PFSK-1 (cell line): ENCODE data around the gene TP53I13.

ENCODE experiments used
- FOXP2 ChIP-seq: optimal IDR thresholded peaks from 2 replicates; pipeline ENCODE3; 2011; ENCODE audit warnings: borderline replicate concordance, control low read depth, inconsistent platforms; ENCODE audit not compliant: insufficient read depth; ENCODE audit errors: extremely low read length, extremely low read depth
- POLR2AphosphoS5 ChIP-seq: IDR thresholded peaks from 2 replicates; pipeline ENCODE4 v1.6.1; 2012; ENCODE audit warnings: low read depth, mild to moderate bottlenecking, control low read depth, low read length, moderate library complexity
- SIN3A ChIP-seq: IDR thresholded peaks from 2 replicates; pipeline ENCODE4 v1.6.1; 2012; ENCODE audit warnings: mild to moderate bottlenecking, low read length, moderate library complexity, borderline replicate concordance; ENCODE audit not compliant: insufficient read depth
- TAF1 ChIP-seq: IDR thresholded peaks from 2 replicates; pipeline ENCODE4 v1.6.1; 2012; ENCODE audit warnings: low read length, control low read depth, borderline replicate concordance; ENCODE audit not compliant: insufficient read depth
- TF ChIP-seq, protein P1 (sequence below), 2 experiments: IDR thresholded peaks; 2 replicates each; pipeline versions ENCODE4 v1.6.1 to v1.8.0; 2011 to 2012; ENCODE audit warnings: low read depth in 2 of 2, low read length in 2 of 2, control low read depth in 1 of 2, inconsistent platforms in 1 of 2, mild to moderate bottlenecking in 1 of 2, moderate library complexity in 1 of 2; ENCODE audit not compliant: insufficient read depth in 1 of 2

The TP53I13 gene

GRCh38 chr17:29588017-29588561 lies 19.6 kb downstream of the TP53I13 start:
- no peak for TF ChIP-seq FOXP2
- TF ChIP-seq TAF1: no peak
- TF ChIP-seq, protein P1, sequence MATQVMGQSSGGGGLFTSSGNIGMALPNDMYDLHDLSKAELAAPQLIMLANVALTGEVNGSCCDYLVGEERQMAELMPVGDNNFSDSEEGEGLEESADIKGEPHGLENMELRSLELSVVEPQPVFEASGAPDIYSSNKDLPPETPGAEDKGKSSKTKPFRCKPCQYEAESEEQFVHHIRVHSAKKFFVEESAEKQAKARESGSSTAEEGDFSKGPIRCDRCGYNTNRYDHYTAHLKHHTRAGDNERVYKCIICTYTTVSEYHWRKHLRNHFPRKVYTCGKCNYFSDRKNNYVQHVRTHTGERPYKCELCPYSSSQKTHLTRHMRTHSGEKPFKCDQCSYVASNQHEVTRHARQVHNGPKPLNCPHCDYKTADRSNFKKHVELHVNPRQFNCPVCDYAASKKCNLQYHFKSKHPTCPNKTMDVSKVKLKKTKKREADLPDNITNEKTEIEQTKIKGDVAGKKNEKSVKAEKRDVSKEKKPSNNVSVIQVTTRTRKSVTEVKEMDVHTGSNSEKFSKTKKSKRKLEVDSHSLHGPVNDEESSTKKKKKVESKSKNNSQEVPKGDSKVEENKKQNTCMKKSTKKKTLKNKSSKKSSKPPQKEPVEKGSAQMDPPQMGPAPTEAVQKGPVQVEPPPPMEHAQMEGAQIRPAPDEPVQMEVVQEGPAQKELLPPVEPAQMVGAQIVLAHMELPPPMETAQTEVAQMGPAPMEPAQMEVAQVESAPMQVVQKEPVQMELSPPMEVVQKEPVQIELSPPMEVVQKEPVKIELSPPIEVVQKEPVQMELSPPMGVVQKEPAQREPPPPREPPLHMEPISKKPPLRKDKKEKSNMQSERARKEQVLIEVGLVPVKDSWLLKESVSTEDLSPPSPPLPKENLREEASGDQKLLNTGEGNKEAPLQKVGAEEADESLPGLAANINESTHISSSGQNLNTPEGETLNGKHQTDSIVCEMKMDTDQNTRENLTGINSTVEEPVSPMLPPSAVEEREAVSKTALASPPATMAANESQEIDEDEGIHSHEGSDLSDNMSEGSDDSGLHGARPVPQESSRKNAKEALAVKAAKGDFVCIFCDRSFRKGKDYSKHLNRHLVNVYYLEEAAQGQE (IDR thresholded peaks at IDR 0.05; ENCODE audit: insufficient read depth in 1 of 2, low read depth in 2 of 2, low read length in 2 of 2): no peak
- TF ChIP-seq POLR2AphosphoS5: no peak
- TF ChIP-seq SIN3A: no peak; the same call in 1 of the 2 replicates

DNA sequence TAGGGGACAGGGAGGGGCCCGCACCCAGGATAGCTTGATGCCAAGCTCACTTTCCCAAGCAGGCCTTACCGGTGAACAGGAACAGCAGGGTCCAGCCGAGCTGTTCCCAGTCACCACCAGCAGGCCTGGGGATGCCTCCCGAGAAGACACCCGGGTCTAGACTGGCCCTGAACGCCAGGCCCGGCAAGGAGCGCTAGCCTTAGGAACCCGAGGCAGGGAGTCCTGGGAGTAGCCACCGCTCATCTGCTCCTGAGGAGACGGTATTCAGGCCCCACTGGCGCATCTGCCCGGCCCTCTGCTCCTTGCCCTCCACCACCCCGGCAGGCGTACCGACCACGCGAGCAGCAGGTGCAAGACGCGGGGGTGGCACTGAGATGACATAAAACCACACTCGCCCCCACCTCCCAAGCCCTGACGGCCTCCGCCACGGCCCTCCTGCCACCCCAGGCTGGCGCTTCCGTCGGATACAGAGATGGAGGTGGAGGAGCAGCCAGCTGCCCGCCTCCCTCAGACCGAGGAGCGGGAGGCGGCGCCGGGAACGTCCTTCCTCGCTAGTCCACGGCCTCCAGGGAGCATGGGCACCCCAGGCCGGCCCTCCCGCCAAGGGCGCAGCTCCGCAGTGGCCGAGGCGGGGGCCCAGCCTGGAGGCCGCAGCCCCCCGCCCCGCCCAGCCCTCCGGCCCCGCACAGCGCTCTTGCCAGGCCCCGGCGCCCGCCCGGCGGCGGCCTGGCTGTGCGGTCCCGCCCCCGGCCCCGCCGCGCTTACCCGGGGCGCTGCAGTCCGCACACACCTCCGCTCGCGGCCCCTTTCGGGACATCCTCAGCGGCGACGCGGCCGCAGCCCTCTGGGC lies 20.3 kb downstream of the TP53I13 start:
- TF ChIP-seq SIN3A (no peak), POLR2AphosphoS5 (no peak), FOXP2 (no peak), TAF1 (0 out of 2 replicates have a peak, but pooled peaks have one; percentile 2)
- TF ChIP-seq, protein P1 (IDR thresholded peaks at IDR 0.05; ENCODE audit: insufficient read depth in 1 of 2, low read depth in 2 of 2, low read length in 2 of 2): no peak

GRCh38 chr17:29589524-29590410 lies 21.3 kb downstream of the TP53I13 start, which contains the start of gene GIT1:
TSS of gene GIT1 (minus strand) at chr17:29589648. CDS start at chr17:29589378, 270 bp downstream.
- no peak for TF ChIP-seq SIN3A
- TF ChIP-seq, protein P1 (IDR thresholded peaks at IDR 0.05; ENCODE audit: insufficient read depth in 1 of 2, low read depth in 2 of 2, low read length in 2 of 2): peak in 1 of 2 experiments; percentile 53; a peak in 2 of 4 replicates
- no peak for TF ChIP-seq POLR2AphosphoS5
- no peak for TF ChIP-seq FOXP2
- TF ChIP-seq TAF1: 0 out of 2 replicates have a peak, but pooled peaks have one; percentile 5

GRCh38 chr17:29590411-29591145 lies 22.1 kb downstream of the TP53I13 start:
- TF ChIP-seq SIN3A (no peak), TAF1 (no peak), FOXP2 (no peak), POLR2AphosphoS5 (no peak)
- TF ChIP-seq, protein P1 (IDR thresholded peaks at IDR 0.05; ENCODE audit: insufficient read depth in 1 of 2, low read depth in 2 of 2, low read length in 2 of 2): no peak
